Type B pancreatic cell (in vitro differentiated cells): ENCODE measurements around the gene CEL. TPM values are rescaled to one million over a fixed set of nuclear protein-coding genes. Genes with fewer than 3 reads are reported as not detected.
A peak's percentile ranks its signal among the peaks of the same experiment; 100 is the strongest.

Experiments
- DNase-seq: peaks from one replicate; pipeline ENCODE4 v3.0.0; 2021; ENCODE audit warnings: mixed read lengths; ENCODE audit not compliant: unreplicated experiment; ENCODE audit errors: extremely low spot score
- H3K27ac Mint-ChIP-seq: 2 replicates; pipeline ENCODE4 v1.8.0; 2021; ENCODE audit warnings: mild to moderate bottlenecking, mixed read lengths
- H3K27me3 Mint-ChIP-seq: 2 replicates; pipeline ENCODE4 v1.8.0; 2021; ENCODE audit warnings: mixed read lengths
- H3K36me3 Mint-ChIP-seq: 2 replicates; pipeline ENCODE4 v1.8.0; 2021; ENCODE audit warnings: mixed read lengths
- H3K4me1 Mint-ChIP-seq: one replicate; pipeline ENCODE4 v1.8.0; 2021; ENCODE audit warnings: mixed read lengths; ENCODE audit not compliant: unreplicated experiment
- H3K4me3 Mint-ChIP-seq: 2 replicates; pipeline ENCODE4 v1.8.0; 2021; ENCODE audit warnings: mild to moderate bottlenecking, mixed read lengths
- H3K9me3 Mint-ChIP-seq: 2 replicates; pipeline ENCODE4 v1.8.0; 2021; ENCODE audit warnings: mixed read lengths
- total RNA-seq: library from RNA; stranded (reverse); gene quantifications from 2 replicates; pipeline ENCODE4 v1.2.1, GENCODE V29; 2021; ENCODE audit warnings: low replicate concordance
- TF ChIP-seq, protein P1 (sequence below): fragments of 200-600 bp; sonication (generic); conservative IDR thresholded peaks from 2 replicates; pipeline ENCODE4 v1.5.0; 2021; ENCODE audit warnings: antibody characterized with exemption, mild to moderate bottlenecking

CEL gene
- total RNA-seq, 1 donor from 2014 or later: 4.9 TPM

GRCh38 chr9:133029994-133030316 lies 31.8 kb upstream of the CEL start:
- H3K36me3 Mint-ChIP-seq: peaks cover 27% of the 10 kb centered on the region
- H3K4me3 Mint-ChIP-seq: peak overlapping the region; percentile 98
- TF ChIP-seq, protein P1, sequence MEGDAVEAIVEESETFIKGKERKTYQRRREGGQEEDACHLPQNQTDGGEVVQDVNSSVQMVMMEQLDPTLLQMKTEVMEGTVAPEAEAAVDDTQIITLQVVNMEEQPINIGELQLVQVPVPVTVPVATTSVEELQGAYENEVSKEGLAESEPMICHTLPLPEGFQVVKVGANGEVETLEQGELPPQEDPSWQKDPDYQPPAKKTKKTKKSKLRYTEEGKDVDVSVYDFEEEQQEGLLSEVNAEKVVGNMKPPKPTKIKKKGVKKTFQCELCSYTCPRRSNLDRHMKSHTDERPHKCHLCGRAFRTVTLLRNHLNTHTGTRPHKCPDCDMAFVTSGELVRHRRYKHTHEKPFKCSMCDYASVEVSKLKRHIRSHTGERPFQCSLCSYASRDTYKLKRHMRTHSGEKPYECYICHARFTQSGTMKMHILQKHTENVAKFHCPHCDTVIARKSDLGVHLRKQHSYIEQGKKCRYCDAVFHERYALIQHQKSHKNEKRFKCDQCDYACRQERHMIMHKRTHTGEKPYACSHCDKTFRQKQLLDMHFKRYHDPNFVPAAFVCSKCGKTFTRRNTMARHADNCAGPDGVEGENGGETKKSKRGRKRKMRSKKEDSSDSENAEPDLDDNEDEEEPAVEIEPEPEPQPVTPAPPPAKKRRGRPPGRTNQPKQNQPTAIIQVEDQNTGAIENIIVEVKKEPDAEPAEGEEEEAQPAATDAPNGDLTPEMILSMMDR: no peak
- H3K27me3 Mint-ChIP-seq: peaks cover 12% of the 10 kb centered on the region
- H3K9me3 Mint-ChIP-seq: no peaks in the 10 kb centered on the region
- H3K4me1 Mint-ChIP-seq: peaks cover 20% of the 10 kb centered on the region
- DNase-seq: no peak
- peak overlapping the region; percentile 99 for H3K27ac Mint-ChIP-seq

- Mint-ChIP-seq H3K36me3 (peaks cover 27% of the 10 kb centered on the region), H3K4me1 (peaks cover 20% of the 10 kb centered on the region), H3K9me3 (no peaks in the 10 kb centered on the region), H3K27me3 (peaks cover 12% of the 10 kb centered on the region), H3K27ac (peak within 1 kb of the TSS; percentile 99), H3K4me3 (peak within 1 kb of the TSS; percentile 98)
- TF ChIP-seq, protein P1: no peak
- DNase-seq: peak; percentile 91
Measured at GRCh38 chr9:133030317-133031129, 31.3 kb upstream of the CEL start, which contains the start of gene GTF3C5. Gene GTF3C5 (plus strand): TSS chr9:133030997. CDS start chr9:133031012, 15 bp downstream.

DNA sequence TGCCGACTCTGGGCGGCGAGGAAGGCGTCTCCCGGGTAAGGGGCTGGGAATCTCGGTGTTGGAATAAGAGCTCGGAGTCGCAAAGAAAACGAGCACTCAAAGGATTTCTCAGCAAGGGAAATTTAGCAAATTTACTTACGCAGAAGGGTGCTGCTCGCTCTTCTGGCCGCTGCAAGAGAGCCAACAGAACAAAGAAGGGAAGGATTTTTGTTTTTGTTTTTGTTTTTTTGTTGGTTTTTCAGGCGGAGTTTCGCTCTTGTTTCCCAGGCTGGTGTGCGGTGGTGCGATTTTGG lies 30.7 kb upstream of the CEL start:
- H3K36me3 Mint-ChIP-seq: peaks cover 29% of the 10 kb centered on the region
- H3K27me3 Mint-ChIP-seq: peaks cover 6% of the 10 kb centered on the region
- H3K4me1 Mint-ChIP-seq: peaks cover 20% of the 10 kb centered on the region
- no peaks in the 10 kb centered on the region for H3K9me3 Mint-ChIP-seq
- peak overlapping the region; percentile 98 for H3K4me3 Mint-ChIP-seq
- no peak for DNase-seq
- TF ChIP-seq, protein P1: no peak
- peak overlapping the region; percentile 99 for H3K27ac Mint-ChIP-seq

- no peak for DNase-seq
- peak overlapping the region; percentile 99 for H3K27ac Mint-ChIP-seq
- H3K4me1 Mint-ChIP-seq: peaks cover 20% of the 10 kb centered on the region
- H3K36me3 Mint-ChIP-seq: peaks cover 32% of the 10 kb centered on the region
- TF ChIP-seq, protein P1: no peak
- H3K9me3 Mint-ChIP-seq: no peaks in the 10 kb centered on the region
- peaks cover 3% of the 10 kb centered on the region for H3K27me3 Mint-ChIP-seq
- H3K4me3 Mint-ChIP-seq: peak overlapping the region; percentile 98
Measured at GRCh38 chr9:133031496-133031911, 30.3 kb upstream of the CEL start.

GRCh38 chr9:133032171-133032570 lies 29.6 kb upstream of the CEL start:
- no peak for DNase-seq
- TF ChIP-seq, protein P1: no peak
- no peak overlapping the region for H3K27ac Mint-ChIP-seq
- H3K4me3 Mint-ChIP-seq: peak overlapping the region; percentile 98
- peaks cover under 1% of the 10 kb centered on the region for H3K27me3 Mint-ChIP-seq
- peaks cover 35% of the 10 kb centered on the region for H3K36me3 Mint-ChIP-seq
- H3K4me1 Mint-ChIP-seq: peaks cover 20% of the 10 kb centered on the region
- no peaks in the 10 kb centered on the region for H3K9me3 Mint-ChIP-seq
